ENCODE data around the gene GTPBP10. TPM values are rescaled to one million over a fixed set of nuclear protein-coding genes. Genes with fewer than 3 reads are reported as not detected.
"Not testable (repeated sequence)": the region's sequence is repeated elsewhere in the genome, so short reads cannot be mapped to it uniquely, and the experiment has no call there.

GTPBP10 gene
- total RNA-seq, 1 donor from 2014 or later: 21.6 TPM

- Mint-ChIP-seq H3K4me3 (no peak overlapping the region), H3K9me3 (no peaks in the 10 kb centered on the region), H3K36me3 (ENCODE audit: low read depth) (no peaks in the 10 kb centered on the region), H3K27me3 (ENCODE audit: low read depth) (peaks cover 67% of the 10 kb centered on the region), H3K4me1 (peaks cover 11% of the 10 kb centered on the region), H3K27ac (ENCODE audit: unreplicated experiment) (no peak overlapping the region)
- no peak for DNase-seq (ENCODE audit: low read depth, low spot score)
- no peak for TF ChIP-seq CTCF (conservative IDR thresholded peaks at IDR 0.05)
Observed at GRCh38 chr7:90322837-90323236, 23.7 kb upstream of the GTPBP10 start.

GRCh38 chr7:90326500-90326899 lies 20.0 kb upstream of the GTPBP10 start:
- no peak for DNase-seq (ENCODE audit: low read depth, low spot score)
- Mint-ChIP-seq H3K27ac (ENCODE audit: unreplicated experiment) (no peak overlapping the region), H3K9me3 (no peaks in the 10 kb centered on the region), H3K36me3 (ENCODE audit: low read depth) (no peaks in the 10 kb centered on the region), H3K4me1 (peaks cover 3% of the 10 kb centered on the region), H3K27me3 (ENCODE audit: low read depth) (peaks cover 37% of the 10 kb centered on the region), H3K4me3 (no peak overlapping the region)
- TF ChIP-seq CTCF (conservative IDR thresholded peaks at IDR 0.05): no peak

DNA sequence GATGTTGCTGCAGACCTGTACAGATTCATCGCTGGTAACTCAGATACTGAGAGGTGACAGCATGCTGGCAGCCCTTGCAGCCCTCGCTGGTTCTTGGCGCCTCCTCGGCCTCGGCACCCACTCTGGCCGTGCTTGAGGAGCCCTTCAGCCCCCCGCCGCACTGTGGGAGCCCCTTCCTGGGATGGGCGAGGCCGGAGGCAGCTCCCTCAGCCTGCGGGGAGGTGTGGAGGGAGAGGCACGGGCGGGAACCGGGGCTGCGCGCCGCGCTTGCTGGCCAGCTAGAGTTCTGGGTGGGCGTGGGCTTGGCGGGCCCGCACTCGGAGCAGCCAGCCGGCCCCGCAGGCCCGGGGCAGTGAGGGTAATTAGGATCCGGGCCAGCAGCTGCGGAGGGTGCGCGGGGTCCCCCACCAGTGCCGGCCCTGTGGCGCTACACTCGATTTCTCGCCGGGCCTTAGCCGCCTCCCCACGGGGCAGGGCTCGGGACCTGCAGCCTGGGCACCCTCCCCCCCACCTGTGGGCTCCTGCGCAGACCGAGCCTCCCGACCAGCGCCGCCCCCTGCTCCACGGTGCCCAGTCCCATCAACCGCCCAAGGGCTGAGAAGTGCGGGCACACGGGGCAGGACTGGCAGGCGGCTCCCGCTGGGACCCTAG lies 12.2 kb upstream of the GTPBP10 start:
- no peak for TF ChIP-seq CTCF (conservative IDR thresholded peaks at IDR 0.05)
- no peak overlapping the region for H3K27ac Mint-ChIP-seq (ENCODE audit: unreplicated experiment)
- peaks cover 11% of the 10 kb centered on the region for H3K4me1 Mint-ChIP-seq
- H3K9me3 Mint-ChIP-seq: no peaks in the 10 kb centered on the region
- no peak for DNase-seq (ENCODE audit: low read depth, low spot score)
- H3K27me3 Mint-ChIP-seq (ENCODE audit: low read depth): no peaks in the 10 kb centered on the region
- no peaks in the 10 kb centered on the region for H3K36me3 Mint-ChIP-seq (ENCODE audit: low read depth)
- no peak overlapping the region for H3K4me3 Mint-ChIP-seq

GRCh38 chr7:90334926-90335325 lies 11.6 kb upstream of the GTPBP10 start:
- H3K27ac Mint-ChIP-seq (ENCODE audit: unreplicated experiment); DNase-seq (ENCODE audit: low read depth, low spot score); H3K4me3 Mint-ChIP-seq; H3K9me3 Mint-ChIP-seq; H3K36me3 Mint-ChIP-seq (ENCODE audit: low read depth); H3K27me3 Mint-ChIP-seq (ENCODE audit: low read depth): not testable (repeated sequence)
- peaks cover 11% of the 10 kb centered on the region for H3K4me1 Mint-ChIP-seq

- no peak overlapping the region for H3K4me3 Mint-ChIP-seq
- H3K9me3 Mint-ChIP-seq: no peaks in the 10 kb centered on the region
- no peak for DNase-seq (ENCODE audit: low read depth, low spot score)
- H3K4me1 Mint-ChIP-seq: peaks cover 7% of the 10 kb centered on the region
- H3K36me3 Mint-ChIP-seq (ENCODE audit: low read depth): no peaks in the 10 kb centered on the region
- H3K27ac Mint-ChIP-seq (ENCODE audit: unreplicated experiment): no peak overlapping the region
- no peaks in the 10 kb centered on the region for H3K27me3 Mint-ChIP-seq (ENCODE audit: low read depth)
- no peak for TF ChIP-seq CTCF (conservative IDR thresholded peaks at IDR 0.05)
Observed at GRCh38 chr7:90337106-90337505, 9.4 kb upstream of the GTPBP10 start.

DNA sequence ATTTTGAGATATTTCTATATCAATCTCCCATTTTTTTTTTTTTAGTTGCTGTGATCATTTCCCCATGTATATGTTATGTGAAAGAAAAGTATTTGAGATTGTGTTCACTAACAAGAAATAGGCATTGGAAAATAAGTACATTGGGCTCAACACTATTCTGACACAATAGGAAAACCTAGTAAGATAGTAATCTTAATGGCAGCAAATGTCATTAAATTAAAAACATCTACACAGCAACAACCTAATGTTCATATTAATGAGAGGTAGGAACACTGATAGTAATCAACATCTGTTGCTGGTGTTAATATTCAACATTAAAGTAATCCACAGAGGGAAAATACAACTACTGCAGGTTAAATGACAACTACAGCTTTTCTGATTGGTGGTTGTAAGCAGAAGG lies 1.5 kb upstream of the GTPBP10 start:
- no peak for TF ChIP-seq CTCF (conservative IDR thresholded peaks at IDR 0.05)
- Mint-ChIP-seq H3K36me3 (ENCODE audit: low read depth) (no peaks in the 10 kb centered on the region), H3K4me1 (peaks cover 35% of the 10 kb centered on the region), H3K4me3 (peak overlapping the region; percentile 100), H3K9me3 (no peaks in the 10 kb centered on the region), H3K27ac (ENCODE audit: unreplicated experiment) (no peak overlapping the region), H3K27me3 (ENCODE audit: low read depth) (no peaks in the 10 kb centered on the region)
- DNase-seq (ENCODE audit: low read depth, low spot score): no peak
